ENCODE data around the gene C1orf56.

Gene C1orf56

GRCh38 chr1:151047591-151047924 lies at the start of gene C1orf56:
C1orf56 (plus strand) TSS chr1:151047751; CDS start chr1:151047848, 97 bp downstream.
- peak; percentile 36 to 39 for DNase-seq

DNA sequence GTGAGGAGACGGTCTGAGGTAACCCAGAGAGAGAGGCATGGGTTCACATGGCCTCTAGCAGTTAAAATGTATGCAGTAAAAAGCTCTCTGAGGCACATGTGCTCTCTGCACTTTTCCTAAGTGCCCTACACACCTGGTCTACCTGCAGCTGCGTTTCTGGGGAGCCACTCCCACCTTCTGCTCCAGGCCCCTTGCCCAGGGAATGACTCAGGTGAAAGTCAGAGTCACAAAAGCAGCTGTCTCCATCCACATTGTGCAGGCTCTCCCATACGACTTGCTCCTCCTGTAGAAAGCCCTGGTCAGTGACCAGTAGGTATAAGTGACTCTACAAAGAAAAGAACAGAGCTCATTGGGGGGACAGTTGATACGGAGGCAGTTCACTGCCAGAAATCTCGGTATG lies 49.6 kb upstream of the C1orf56 start:
- no peak for DNase-seq

DNA sequence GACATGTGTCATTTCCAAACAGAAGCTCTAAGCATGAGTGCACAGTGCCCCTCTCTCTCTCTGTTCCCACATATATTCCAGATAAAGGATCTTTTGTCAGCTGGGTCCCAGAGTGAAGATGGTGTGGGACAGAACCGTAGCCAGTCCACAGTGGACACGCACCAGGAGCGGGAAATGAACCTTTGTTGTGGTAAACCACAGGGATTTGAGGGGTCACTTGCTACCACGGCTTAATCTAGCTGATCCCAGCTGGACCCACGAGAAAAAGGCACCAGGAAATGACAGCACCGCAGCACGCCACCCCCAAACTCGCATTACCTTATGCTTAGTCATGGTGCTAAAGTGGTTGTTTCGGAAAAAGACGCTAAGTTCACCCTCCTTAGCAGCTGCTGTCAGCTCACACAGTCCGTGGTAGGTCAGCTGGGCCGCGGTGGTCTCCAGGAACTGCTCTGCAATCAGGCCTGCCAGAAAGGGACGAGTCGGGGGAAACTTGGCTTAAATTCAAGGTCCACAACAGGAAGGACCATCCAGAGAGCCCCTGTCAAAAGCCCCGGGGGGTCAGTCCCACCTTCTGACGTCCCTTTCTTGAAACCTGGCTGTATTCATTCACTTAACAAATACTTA lies 48.4 kb upstream of the C1orf56 start:
- no peak for DNase-seq

GRCh38 chr1:150999926-151000325 lies 47.6 kb upstream of the C1orf56 start:
- no peak for DNase-seq

DNA sequence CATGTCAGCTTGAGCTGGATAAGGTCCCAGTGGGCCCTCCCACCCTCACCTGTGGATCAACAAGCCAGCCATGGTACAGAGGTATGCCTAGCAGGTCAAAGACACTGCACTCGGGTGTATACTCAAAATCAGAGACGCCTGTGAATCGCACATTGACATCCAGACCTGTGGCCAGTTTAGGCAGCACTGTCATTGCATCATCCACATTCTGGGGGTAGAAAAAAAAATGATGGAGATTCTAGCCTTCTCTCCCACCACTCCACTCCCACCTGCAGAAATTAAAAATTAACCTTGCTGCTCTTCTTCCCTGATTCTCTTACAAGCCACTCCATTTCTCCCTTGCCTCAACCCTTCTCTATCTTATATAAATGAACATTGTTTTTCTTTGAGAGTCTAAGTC lies 47.1 kb upstream of the C1orf56 start:
- DNase-seq, result no peak

DNA sequence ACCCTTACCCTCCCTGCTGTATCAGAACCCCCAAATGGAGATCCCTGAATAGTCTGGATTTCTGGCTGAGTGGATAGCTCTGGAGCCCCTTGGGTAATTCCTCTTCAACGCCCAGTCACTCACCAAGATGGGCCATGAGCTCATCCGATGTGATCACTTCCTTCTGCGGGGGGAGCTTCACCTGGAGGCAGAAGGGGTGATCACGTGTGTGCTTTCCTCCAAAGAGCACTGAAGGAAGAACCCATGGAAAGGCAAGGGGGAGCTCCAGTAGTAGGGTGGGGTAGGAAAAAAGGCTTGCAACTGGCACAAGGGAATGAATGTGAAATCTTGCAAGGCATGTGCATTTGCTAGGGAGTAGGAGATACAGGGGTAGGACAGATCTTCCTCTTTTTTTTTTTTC lies 45.9 kb upstream of the C1orf56 start:
- DNase-seq, result no peak

- DNase-seq, result no peak
Observed at GRCh38 chr1:151002051-151002450, 45.5 kb upstream of the C1orf56 start.

- no peak for DNase-seq
Observed at GRCh38 chr1:151002611-151003010, 44.9 kb upstream of the C1orf56 start.

- no peak for DNase-seq
Observed at GRCh38 chr1:151003180-151003579, 44.4 kb upstream of the C1orf56 start.

DNA sequence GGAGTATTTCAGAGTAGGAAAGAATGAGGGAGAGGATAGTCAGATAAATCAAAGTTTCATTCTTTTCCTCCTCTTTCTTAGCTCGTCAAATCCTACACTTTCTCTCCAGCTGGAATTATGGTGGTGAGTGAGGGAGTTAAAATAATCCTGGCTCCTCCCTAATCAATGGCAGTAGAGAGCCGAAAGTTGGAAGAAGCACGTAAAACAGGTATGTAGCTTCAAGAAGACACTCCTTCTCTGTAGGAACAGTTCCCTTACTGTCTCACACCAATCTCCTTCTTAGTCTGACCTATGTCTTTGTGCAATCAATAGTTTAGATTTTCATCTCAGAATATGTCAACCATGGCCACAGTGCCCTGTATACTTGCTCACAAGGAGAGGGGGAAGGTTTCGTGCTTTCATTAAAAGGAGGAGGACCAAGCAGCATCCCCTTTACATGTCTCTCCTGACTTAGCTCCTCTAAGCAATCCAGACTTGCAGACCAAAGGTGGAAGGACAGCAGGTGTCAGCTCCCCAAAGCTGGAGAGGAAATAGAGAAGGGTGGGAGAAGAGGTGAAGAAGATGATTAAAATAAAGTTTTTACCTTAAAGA lies 41.7 kb upstream of the C1orf56 start:
- DNase-seq, result no peak

DNA sequence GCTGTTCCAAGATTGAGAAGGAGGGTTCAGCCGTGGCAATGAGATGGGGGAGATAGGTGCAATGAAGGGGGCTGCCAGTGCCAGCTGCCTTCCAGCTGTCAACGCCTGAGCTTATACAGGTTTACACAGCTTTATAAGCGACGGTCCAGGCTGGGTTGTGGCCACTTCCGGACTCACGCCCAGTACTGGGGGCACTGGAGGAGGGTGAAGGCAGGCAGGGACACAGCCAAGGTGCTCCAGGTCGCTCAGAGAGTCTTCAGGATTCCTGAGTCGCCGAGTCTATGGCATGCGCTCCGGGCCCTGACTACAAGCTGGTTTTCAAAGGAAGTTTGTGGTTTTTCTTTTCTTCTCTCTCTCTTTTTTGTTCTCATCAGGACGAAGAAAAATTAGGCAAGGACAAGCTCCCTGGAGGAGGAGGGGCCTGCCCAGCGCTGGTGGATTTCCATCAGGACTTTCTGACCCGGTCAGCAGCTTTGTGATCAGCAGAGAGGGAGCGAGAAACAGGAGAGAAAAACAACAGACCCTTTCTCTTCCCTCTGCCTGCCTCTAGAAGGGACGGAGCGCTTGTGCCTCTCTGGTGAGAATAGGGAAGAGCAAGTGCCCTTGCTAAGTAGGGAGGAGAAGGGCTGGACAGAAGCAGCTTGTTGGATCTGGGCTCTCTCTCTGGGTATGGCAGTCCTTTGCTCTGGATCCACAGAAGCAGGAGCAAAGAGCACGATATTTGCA lies 41.1 kb upstream of the C1orf56 start, which contains the start of gene MINDY1:
Gene MINDY1 (minus strand): TSS at position 576 of the 726 bp plus-strand sequence. CDS start 4,285 bp downstream, outside the sequence.
- peak in 1 of 2 experiments; percentile 8 for DNase-seq

- DNase-seq, result no peak
Observed at GRCh38 chr1:151007853-151008243, 39.7 kb upstream of the C1orf56 start.

DNA sequence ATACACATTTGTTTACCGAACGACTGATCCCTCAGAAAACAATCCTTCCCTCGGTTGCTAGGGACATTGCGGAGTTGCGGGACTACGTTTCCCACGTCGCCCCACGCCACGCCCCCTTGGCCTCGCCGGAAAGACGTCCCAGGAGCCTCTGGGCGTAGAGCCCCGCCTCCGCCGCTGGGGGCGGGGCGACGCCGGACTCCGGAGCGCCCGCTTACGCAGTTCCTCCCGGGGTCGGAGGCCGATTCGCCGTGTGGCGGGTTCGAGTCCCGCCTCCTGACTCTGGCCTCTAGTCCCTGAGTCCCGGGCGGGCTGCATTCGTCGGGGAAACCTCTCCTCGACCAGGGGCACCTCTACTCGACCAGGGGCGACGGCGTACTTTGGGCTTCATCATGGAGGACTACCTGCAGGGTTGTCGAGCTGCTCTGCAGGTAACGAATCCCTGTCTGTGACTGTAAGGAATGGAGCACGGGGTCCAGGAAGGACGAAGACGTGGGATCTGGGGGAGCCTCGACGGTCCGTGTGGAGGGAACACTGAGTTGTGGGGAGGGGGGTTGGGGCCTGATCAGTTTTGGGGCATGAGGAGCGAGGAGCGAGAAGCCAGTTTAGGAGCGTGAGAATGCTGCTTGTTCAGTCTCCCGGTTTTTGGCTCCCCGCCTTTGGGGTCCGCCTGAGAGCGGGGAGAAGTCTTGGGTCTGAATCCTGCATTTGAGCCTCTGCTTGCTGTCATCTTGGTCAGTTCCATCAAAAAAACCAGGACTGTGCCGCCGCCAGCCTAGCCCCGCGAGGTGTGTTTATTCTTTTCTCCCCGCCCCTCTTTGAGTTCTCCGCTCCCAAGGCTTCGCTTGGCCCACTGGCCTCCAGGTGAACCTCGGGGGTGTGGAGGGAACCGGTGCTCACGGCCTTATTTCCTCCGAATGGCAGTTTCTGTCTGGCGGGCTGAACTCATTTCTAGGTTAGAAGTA lies 39.0 kb upstream of the C1orf56 start, which contains the start of gene PRUNE1:
Gene PRUNE1 (plus strand): TSS at position 206 of the 962 bp plus-strand sequence. CDS start 184 bp downstream, at position 390.
- peak; percentile 92 to 93 for DNase-seq

- DNase-seq, result no peak
Observed at GRCh38 chr1:151009206-151009587, 38.4 kb upstream of the C1orf56 start.

GRCh38 chr1:151009674-151010345 lies 37.7 kb upstream of the C1orf56 start:
- no peak for DNase-seq

DNA sequence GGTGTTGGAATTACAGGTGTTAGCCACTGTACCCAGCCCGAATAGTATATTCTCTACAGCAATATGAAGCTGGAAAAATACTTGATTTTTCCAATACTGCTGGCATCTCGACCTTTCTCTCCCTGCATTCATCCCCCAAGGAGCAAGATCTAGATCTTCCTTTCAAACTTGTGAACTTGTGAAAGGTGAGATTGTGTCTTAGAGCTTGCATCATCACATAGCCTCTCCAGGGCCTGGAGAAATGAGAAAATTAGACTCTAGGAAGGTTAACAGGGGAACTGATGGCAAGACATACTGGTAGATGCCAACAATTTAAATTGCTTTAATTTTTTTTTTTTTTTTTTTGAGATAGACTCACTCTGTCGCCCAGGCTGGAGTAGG lies 37.2 kb upstream of the C1orf56 start:
- no peak for DNase-seq

DNA sequence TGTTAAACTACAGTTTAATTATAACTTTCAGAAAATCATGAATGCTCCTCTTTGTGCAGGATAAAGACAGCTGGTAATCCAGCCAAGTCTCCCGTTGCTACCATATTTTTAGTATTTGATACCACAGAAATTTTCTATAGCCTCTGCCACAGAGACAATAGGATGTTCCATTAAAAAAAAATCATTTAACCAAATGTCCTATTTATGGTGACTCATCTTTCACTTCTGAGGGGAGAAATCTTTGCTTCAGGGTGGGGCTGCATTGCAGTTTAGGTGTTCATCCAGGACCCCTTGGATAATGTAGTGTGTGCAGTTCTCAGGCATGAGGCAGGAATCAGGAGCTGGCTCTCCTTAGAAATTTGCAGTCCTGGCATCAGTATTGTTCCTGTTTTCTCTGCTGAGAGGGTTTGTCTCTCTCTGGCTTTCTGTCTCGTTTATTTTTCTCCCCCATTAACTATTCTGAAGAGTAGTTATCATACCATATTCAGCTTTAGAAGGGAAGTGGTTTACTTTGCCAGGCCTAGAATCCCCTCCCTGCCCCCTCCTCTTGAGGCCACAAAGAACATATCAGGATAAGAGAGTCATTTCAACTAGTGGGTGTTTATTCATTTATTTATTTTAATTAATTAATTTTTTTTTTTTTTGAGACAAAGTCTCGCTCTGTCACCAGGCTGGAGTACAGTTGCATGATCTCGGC lies 36.2 kb upstream of the C1orf56 start:
- DNase-seq, result no peak

DNA sequence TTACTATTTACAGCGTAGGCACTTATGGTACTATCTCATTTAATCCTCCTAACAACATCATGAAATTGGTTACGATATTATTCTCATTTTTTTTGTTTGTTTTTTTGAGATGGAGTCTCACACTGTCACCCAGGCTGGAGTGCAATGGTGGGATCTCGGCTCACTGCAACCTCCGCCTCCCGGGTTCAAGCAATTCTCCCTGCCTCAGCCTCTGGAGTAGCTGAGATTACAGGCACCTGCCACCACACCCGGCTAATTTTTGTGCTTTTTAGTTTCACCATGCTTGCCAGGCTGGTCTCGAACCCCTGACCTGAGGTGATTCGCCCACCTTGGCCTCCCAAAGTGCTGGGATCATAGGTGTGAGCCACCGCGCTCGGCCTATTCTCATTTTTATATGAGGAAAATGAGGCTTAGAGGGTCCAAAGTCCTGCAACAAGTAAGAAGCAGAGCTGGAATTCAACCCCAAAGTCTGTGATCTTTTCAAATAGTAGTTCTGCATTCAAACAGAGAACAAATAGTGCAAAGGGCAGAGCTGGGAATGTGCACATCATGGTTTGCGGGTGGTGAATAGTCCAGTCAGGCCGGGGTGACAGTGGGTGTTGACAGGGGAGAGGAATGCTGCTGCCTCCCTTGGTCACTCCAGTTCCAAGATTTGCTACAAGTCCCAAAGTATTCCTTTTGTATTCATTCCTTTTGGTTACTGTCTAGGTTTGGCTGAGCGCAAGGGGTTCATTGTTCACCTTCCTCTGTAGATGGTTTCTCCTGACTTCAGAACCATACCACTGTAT lies 34.7 kb upstream of the C1orf56 start:
- DNase-seq, result no peak

DNA sequence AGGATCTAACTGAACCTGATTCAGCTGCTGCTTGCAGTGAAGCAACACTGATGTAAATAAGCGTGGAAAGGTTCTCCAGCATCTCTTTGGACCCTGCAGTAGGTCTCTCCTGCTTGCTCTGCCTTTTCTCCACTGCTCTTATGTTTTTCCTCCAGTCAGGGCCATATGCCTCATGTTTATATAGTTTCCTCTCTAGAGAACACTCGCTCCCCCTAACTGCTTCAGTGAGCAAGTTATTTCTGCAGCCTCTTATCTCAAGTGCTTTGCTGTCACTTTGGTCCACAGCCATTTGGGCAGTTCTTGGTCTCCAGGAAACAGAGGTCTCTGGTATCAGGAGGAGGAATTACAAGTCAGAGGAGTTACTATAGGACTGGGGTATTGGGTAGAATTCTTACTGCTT lies 34.0 kb upstream of the C1orf56 start:
- DNase-seq, result no peak

- peak; percentile 85 to 88 for DNase-seq
Observed at GRCh38 chr1:151024540-151025146, 22.9 kb upstream of the C1orf56 start.
